Subcutaneous adipose tissue (tissue), 4 donors: ENCODE results near the gene PADI2. TPM values are rescaled to one million over a fixed set of nuclear protein-coding genes. Genes with fewer than 3 reads are reported as not detected.

Experiments used
- CTCF ChIP-seq: fragments of 450-650 bp; IDR thresholded peaks from one replicate; pipeline ENCODE4 v1.5.1; 2016; ENCODE audit warnings: low read depth, mild to moderate bottlenecking, control low read depth, antibody characterized with exemption, moderate library complexity
- total RNA-seq, 4 donors: library from RNA; depleted of rRNA; stranded (reverse); fragments of >200 nt; gene quantifications; one replicate each; pipeline ENCODE4 v1.1.0, GENCODE V29; 2016

The PADI2 gene
- total RNA-seq, 4 donors from 2014 or later = 0.19 to 2.9 (median 0.60) TPM

GRCh38 chr1:17082761-17083160 is 36.5 kb downstream of the PADI2 start:
- TF ChIP-seq CTCF = no peak

- no peak for TF ChIP-seq CTCF
Observed at GRCh38 chr1:17081439-17081838, 37.8 kb downstream of the PADI2 start.

DNA sequence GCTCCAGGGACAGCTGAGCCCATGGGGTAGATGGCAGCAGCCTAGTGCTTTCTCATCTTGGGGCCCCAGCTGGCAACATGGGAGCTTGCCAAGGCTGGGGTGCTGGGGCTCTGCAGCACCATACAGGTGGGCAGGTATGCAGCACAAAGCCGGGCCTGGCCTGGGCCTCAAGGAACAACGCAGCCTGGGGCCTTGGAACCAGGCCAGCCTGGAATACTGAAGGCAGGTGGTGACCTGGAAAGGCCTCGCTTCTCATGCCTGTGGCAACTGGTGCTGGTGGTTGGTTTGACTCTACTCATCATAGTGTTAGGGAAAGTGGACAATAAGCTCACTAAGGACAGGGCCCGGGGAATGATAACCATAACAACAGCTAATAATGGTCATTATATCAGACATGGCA is 38.4 kb downstream of the PADI2 start:
- no peak for TF ChIP-seq CTCF

- TF ChIP-seq CTCF = no peak
Observed at GRCh38 chr1:17080085-17080759, 39.0 kb downstream of the PADI2 start.

DNA sequence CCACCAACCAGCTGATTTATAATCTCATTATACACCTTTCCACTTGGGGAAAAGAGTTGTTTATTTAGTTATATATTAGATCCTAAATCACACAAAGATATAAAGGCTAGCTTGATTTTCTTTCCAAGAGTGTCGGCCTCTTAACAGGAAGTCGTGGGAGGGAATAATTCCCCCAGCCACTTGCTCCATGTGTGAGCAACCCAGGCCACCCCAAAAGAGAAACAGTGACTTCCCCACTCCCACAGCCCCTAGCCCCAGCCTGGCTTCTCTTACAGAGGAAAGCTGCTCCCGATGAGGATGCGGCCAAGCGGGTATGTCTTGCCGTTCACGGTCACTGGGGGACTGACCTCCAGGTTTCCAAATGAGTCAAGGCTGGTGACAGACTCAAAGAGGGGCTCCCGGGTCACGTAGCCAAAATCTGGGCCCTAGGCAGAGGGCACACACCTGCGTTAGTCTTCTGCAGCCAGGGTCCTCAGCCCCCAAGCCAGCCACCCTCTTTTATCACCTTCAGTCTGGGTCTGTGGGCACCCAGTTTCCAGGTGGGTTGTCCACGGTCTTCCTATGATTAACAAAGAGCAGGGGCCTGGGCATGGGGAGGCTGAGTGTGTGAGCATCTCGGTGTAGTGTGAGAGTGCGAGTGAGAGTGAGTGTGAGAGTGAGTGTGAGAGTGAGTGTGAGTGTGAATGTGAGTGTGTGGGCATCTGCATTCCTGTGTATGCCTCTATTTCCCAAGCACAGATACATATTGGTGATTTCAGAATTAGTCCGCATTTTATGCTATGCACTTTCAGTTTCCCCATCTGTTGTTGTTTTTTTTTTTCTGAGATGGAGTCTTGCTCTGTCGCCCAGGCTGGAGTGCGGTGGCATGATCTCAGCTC is 40.0 kb downstream of the PADI2 start:
- TF ChIP-seq CTCF = no peak

DNA sequence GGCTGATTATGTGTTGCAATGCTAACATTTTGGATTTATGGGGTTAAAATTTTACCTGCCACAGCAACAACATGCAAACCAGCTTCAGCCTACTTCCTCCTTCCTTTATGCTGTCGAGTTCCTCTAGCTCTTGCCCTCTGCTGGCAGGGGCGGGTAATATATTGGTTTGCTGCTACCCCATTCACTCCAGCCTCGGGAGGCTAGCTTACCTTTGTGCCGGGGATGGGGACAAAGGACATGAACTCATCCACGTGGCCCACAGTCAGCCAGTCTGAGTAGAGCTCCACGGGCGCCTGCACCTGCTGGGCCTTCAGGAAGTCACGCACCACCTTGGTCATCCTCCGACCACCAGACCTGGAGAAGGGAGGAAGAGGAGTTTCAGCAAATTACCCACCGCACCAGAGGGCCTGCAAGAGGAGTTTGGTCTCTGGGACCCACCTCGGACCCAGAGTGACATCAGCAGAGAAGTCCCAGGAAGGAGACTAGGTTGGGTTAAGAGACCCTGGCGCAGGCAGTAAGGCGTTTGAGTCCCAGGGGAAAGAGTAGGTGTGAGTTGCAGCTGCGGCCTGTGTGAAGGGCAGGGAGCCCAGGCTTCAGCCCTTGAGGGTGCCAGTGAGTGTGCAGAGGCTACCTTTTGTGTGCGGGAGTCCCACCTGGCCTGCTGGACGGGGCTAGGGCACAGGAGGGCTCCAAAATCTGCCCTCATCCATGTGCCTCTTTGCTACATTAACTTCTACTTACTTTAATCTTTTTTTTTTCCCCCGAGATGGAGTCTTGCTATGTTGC is 43.6 kb downstream of the PADI2 start:
- TF ChIP-seq CTCF = no peak

DNA sequence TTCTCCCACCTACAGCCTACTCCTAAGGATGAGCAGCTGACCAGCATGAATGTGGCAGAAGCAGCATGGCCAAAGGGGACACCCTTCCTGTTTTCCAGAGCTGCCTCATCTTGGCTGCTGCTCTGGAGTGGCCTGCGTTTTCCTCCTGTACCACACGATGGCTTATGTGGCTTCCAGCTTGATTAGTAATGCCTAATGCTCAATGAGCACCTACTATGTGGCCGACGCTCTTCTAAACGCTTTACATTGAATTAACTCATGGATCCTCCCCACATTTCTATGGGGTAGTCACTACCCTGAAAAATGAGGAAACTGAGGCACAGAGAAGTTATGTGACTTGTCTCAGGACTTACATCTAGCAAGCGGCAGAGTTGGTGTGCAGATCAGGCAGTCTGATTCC is 47.5 kb downstream of the PADI2 start:
- TF ChIP-seq CTCF = no peak
